MM.1S (cell line): ENCODE measurements around the gene BAK1.
"Not testable (repeated sequence)": the region's sequence is repeated elsewhere in the genome, so short reads cannot be mapped to it uniquely, and the experiment has no call there.

Source experiments
- DNase-seq: peaks from one replicate; pipeline ENCODE4 v3.0.0-alpha.2; 2015
- H2AFZ ChIP-seq: fragments of 300-600 bp; sonication (generic); 2 replicates; pipeline ENCODE4 v1.6.0; 2016; ENCODE audit warnings: antibody characterized with exemption, low read length
- H3F3A ChIP-seq: fragments of 300-600 bp; sonication (generic); 2 replicates; pipeline ENCODE4 v1.6.1; 2016; ENCODE audit warnings: mild to moderate bottlenecking, antibody characterized with exemption, low read length, moderate library complexity, mixed read lengths; ENCODE audit not compliant: insufficient read depth
- H3K27ac ChIP-seq: fragments of 300-600 bp; sonication (generic); 2 replicates; pipeline ENCODE4 v1.5.1; 2016; ENCODE audit warnings: mild to moderate bottlenecking, low read length
- H3K27me3 ChIP-seq: fragments of 300-600 bp; sonication (generic); replicated peaks from 2 replicates; pipeline ENCODE4 v1.6.0; 2016; ENCODE audit warnings: low read length; ENCODE audit not compliant: insufficient read depth
- H3K36me3 ChIP-seq: fragments of 300-600 bp; sonication (generic); replicated peaks from 2 replicates; pipeline ENCODE4 v1.6.1; 2016; ENCODE audit warnings: mild to moderate bottlenecking, low read length, mixed read lengths; ENCODE audit not compliant: insufficient read depth
- H3K4me1 ChIP-seq: fragments of 300-600 bp; sonication (generic); 2 replicates; pipeline ENCODE4 v1.6.1; 2016; ENCODE audit warnings: low read length, mixed read lengths
- H3K4me2 ChIP-seq: fragments of 300-600 bp; sonication (generic); 2 replicates; pipeline ENCODE4 v1.6.0; 2016; ENCODE audit warnings: low read depth, low read length
- H3K4me3 ChIP-seq: fragments of 300-600 bp; sonication (generic); 2 replicates; pipeline ENCODE4 v1.5.1; 2016; ENCODE audit warnings: low read length, mixed read lengths
- H3K79me2 ChIP-seq: fragments of 300-600 bp; sonication (generic); 2 replicates; pipeline ENCODE4 v1.6.1; 2016; ENCODE audit warnings: mixed run types, low read length, mixed read lengths
- H3K9ac ChIP-seq: fragments of 300-600 bp; sonication (generic); 2 replicates; pipeline ENCODE4 v1.6.1; 2016; ENCODE audit warnings: low read length, mixed read lengths
- H3K9me2 ChIP-seq: fragments of 300-600 bp; sonication (generic); replicated peaks from 2 replicates; pipeline ENCODE4 v1.6.1; 2016; ENCODE audit warnings: mild to moderate bottlenecking, low read length, mixed read lengths; ENCODE audit not compliant: insufficient read depth
- H3K9me3 ChIP-seq: fragments of 300-600 bp; sonication (generic); replicated peaks from 2 replicates; pipeline ENCODE4 v1.6.1; 2016; ENCODE audit warnings: mild to moderate bottlenecking, low read length, mixed read lengths; ENCODE audit not compliant: insufficient read depth
- H4K20me1 ChIP-seq: fragments of 300-600 bp; sonication (generic); 2 replicates; pipeline ENCODE4 v1.6.1; 2016; ENCODE audit warnings: mild to moderate bottlenecking, low read length, moderate library complexity, mixed read lengths; ENCODE audit not compliant: insufficient read depth
- CTCF ChIP-seq: fragments of 300-600 bp; sonication (generic); IDR thresholded peaks from 2 replicates; pipeline ENCODE4 v1.5.1; 2016; ENCODE audit warnings: antibody characterized with exemption, low read length, mixed read lengths
- EZH2 ChIP-seq: fragments of 300-600 bp; sonication (generic); optimal IDR thresholded peaks from 2 replicates; pipeline ENCODE3; 2017; ENCODE audit warnings: low read depth, mild to moderate bottlenecking, antibody characterized with exemption, low read length, mixed read lengths
- EZH2phosphoT487 ChIP-seq: fragments of 300-600 bp; sonication (generic); IDR thresholded peaks from 2 replicates; pipeline ENCODE4 v1.6.1; 2018; ENCODE audit warnings: antibody characterized with exemption, low read length

The BAK1 gene

GRCh38 chr6:33602180-33602579 lies 22.1 kb upstream of the BAK1 start:
- Histone ChIP-seq H4K20me1 (no peaks in the 10 kb centered on the region), H3K27me3 (no peaks in the 10 kb centered on the region), H3K9me3 (no peaks in the 10 kb centered on the region), H2AFZ (no peak overlapping the region), H3K9ac (no peak overlapping the region), H3K79me2 (no peaks in the 10 kb centered on the region), H3K36me3 (no peaks in the 10 kb centered on the region), H3K4me2 (no peak overlapping the region), H3F3A (no peaks in the 10 kb centered on the region), H3K4me3 (no peak overlapping the region), H3K9me2 (no peaks in the 10 kb centered on the region), H3K4me1 (no peaks in the 10 kb centered on the region), H3K27ac (no peak overlapping the region)
- no peak for DNase-seq
- TF ChIP-seq EZH2 (no peak), CTCF (no peak), EZH2phosphoT487 (no peak)

- no peaks in the 10 kb centered on the region for H3K9me2 ChIP-seq
- no peak overlapping the region for H3K9ac ChIP-seq
- H3K79me2 ChIP-seq = no peaks in the 10 kb centered on the region
- no peak overlapping the region for H3K4me2 ChIP-seq
- H3K27ac ChIP-seq = no peak overlapping the region
- no peaks in the 10 kb centered on the region; the same call in 1 of the 2 replicates for H3K4me1 ChIP-seq
- H3K9me3 ChIP-seq = no peaks in the 10 kb centered on the region
- no peak overlapping the region for H2AFZ ChIP-seq
- H3K4me3 ChIP-seq = no peak overlapping the region
- no peak for DNase-seq
- H3K27me3 ChIP-seq = no peaks in the 10 kb centered on the region
- no peaks in the 10 kb centered on the region for H3F3A ChIP-seq
- no peaks in the 10 kb centered on the region for H3K36me3 ChIP-seq
- TF ChIP-seq EZH2phosphoT487 (no peak), CTCF (no peak), EZH2 (no peak)
- no peaks in the 10 kb centered on the region for H4K20me1 ChIP-seq
These were observed 20.7 kb upstream of the BAK1 start for GRCh38 chr6:33600761-33601160.

- Histone ChIP-seq H4K20me1 (no peaks in the 10 kb centered on the region), H3K36me3 (no peaks in the 10 kb centered on the region), H3K9me2 (no peaks in the 10 kb centered on the region), H3F3A (no peaks in the 10 kb centered on the region), H3K4me3 (no peak overlapping the region), H3K9me3 (no peaks in the 10 kb centered on the region), H3K27me3 (no peaks in the 10 kb centered on the region), H3K9ac (no peak overlapping the region), H3K79me2 (no peaks in the 10 kb centered on the region), H2AFZ (no peak overlapping the region), H3K4me2 (no peak overlapping the region), H3K27ac (no peak overlapping the region), H3K4me1 (no peaks in the 10 kb centered on the region; the same call in 1 of the 2 replicates)
- no peak for DNase-seq
- TF ChIP-seq EZH2phosphoT487 (no peak), EZH2 (no peak)
These were observed 19.4 kb upstream of the BAK1 start for GRCh38 chr6:33599413-33599938.

- Histone ChIP-seq H3K4me1 (no peaks in the 10 kb centered on the region; the same call in 1 of the 2 replicates), H3F3A (no peaks in the 10 kb centered on the region), H3K9ac (no peak overlapping the region), H2AFZ (no peak overlapping the region), H3K4me3 (no peak overlapping the region), H3K27ac (no peak overlapping the region), H4K20me1 (no peaks in the 10 kb centered on the region), H3K9me3 (no peaks in the 10 kb centered on the region), H3K4me2 (no peak overlapping the region), H3K27me3 (no peaks in the 10 kb centered on the region), H3K79me2 (no peaks in the 10 kb centered on the region), H3K36me3 (no peaks in the 10 kb centered on the region), H3K9me2 (no peaks in the 10 kb centered on the region)
- TF ChIP-seq CTCF = no peak
- no peak for DNase-seq
These were observed 17.7 kb upstream of the BAK1 start for GRCh38 chr6:33597551-33598322.

GRCh38 chr6:33596894-33597293 lies 16.8 kb upstream of the BAK1 start:
- H3K36me3 ChIP-seq, H3K27ac ChIP-seq, H3K9me2 ChIP-seq, H2AFZ ChIP-seq, H3K9me3 ChIP-seq, H3K4me1 ChIP-seq, H3K27me3 ChIP-seq, H3K4me2 ChIP-seq, H3F3A ChIP-seq, DNase-seq, H4K20me1 ChIP-seq, H3K79me2 ChIP-seq, H3K4me3 ChIP-seq, H3K9ac ChIP-seq: not testable (repeated sequence)
